ENCODE results near the gene GPC6. TPM values are rescaled to one million over a fixed set of nuclear protein-coding genes. Genes with fewer than 3 reads are reported as not detected.

Gene GPC6
- total RNA-seq, 4 donors from 2014 or later: 6.7 to 67.2 (median 11.1) TPM

- Histone ChIP-seq H3K27me3 (no peaks in the 10 kb centered on the region), H3K4me1 (no peaks in the 10 kb centered on the region), H3K9me3 (no peaks in the 10 kb centered on the region), H3K36me3 (no peaks in the 10 kb centered on the region), H3K27ac (no peak overlapping the region), H3K4me3 (no peak overlapping the region)
- no peak for TF ChIP-seq POLR2A (IDR thresholded peaks at IDR 0.05)
- no peak for TF ChIP-seq CTCF (IDR thresholded peaks at IDR 0.05)
- intact Hi-C loops (cut with DNase I; ENCODE audit: low total_unique reads): no loop called here
- DNase-seq: no peak
Observed at GRCh38 chr13:93289842-93290241, 63.2 kb downstream of the GPC6 start.

GRCh38 chr13:93290503-93290902, 63.9 kb downstream of the GPC6 start:
- H3K4me1 ChIP-seq: no peaks in the 10 kb centered on the region
- no peaks in the 10 kb centered on the region for H3K27me3 ChIP-seq
- intact Hi-C loops (cut with DNase I; ENCODE audit: low total_unique reads): no loop called here
- DNase-seq: no peak
- no peaks in the 10 kb centered on the region for H3K9me3 ChIP-seq
- no peaks in the 10 kb centered on the region for H3K36me3 ChIP-seq
- no peak overlapping the region for H3K4me3 ChIP-seq
- TF ChIP-seq CTCF (IDR thresholded peaks at IDR 0.05) (no peak), POLR2A (IDR thresholded peaks at IDR 0.05) (no peak)
- H3K27ac ChIP-seq: no peak overlapping the region

GRCh38 chr13:93292366-93292765, 65.8 kb downstream of the GPC6 start:
- TF ChIP-seq POLR2A (IDR thresholded peaks at IDR 0.05): no peak
- TF ChIP-seq CTCF (IDR thresholded peaks at IDR 0.05): no peak
- H3K36me3 ChIP-seq: no peaks in the 10 kb centered on the region
- no peaks in the 10 kb centered on the region for H3K4me1 ChIP-seq
- H3K4me3 ChIP-seq: no peak overlapping the region
- DNase-seq: no peak
- H3K9me3 ChIP-seq: no peaks in the 10 kb centered on the region
- H3K27ac ChIP-seq: no peak overlapping the region
- intact Hi-C loops (cut with DNase I; ENCODE audit: low total_unique reads): no loop called here
- no peaks in the 10 kb centered on the region for H3K27me3 ChIP-seq

GRCh38 chr13:93293710-93294109, 67.1 kb downstream of the GPC6 start:
- Histone ChIP-seq H3K27me3 (no peaks in the 10 kb centered on the region), H3K36me3 (no peaks in the 10 kb centered on the region), H3K27ac (no peak overlapping the region), H3K4me3 (no peak overlapping the region), H3K9me3 (no peaks in the 10 kb centered on the region), H3K4me1 (no peaks in the 10 kb centered on the region)
- TF ChIP-seq CTCF (IDR thresholded peaks at IDR 0.05) (no peak), POLR2A (IDR thresholded peaks at IDR 0.05) (no peak)
- intact Hi-C loops (cut with DNase I; ENCODE audit: low total_unique reads): no loop called here
- DNase-seq: no peak

- H3K27ac ChIP-seq: no peak overlapping the region
- H3K9me3 ChIP-seq: no peaks in the 10 kb centered on the region
- intact Hi-C loops (cut with DNase I; ENCODE audit: low total_unique reads): no loop called here
- no peak for DNase-seq
- no peak for TF ChIP-seq CTCF (IDR thresholded peaks at IDR 0.05)
- no peak for TF ChIP-seq POLR2A (IDR thresholded peaks at IDR 0.05)
- no peaks in the 10 kb centered on the region for H3K27me3 ChIP-seq
- H3K36me3 ChIP-seq: no peaks in the 10 kb centered on the region
- no peak overlapping the region for H3K4me3 ChIP-seq
- H3K4me1 ChIP-seq: no peaks in the 10 kb centered on the region
Observed at GRCh38 chr13:93296584-93296983, 70.0 kb downstream of the GPC6 start.

All from uterus (tissue), 4 donors.